ENCODE data around the gene CTDSP2. TPM values are rescaled to one million over a fixed set of nuclear protein-coding genes. Genes with fewer than 3 reads are reported as not detected.

Gene CTDSP2
- polyA plus RNA-seq, 1 of the 3 experiments (the other 2 are of a cell fraction) = 119 TPM

GRCh38 chr12:57780284-57780897, 66.1 kb downstream of the CTDSP2 start:
- Histone ChIP-seq H3K79me2 (ENCODE audit: insufficient read depth) (peaks cover 21% of the 10 kb centered on the region), H3K4me1 (ENCODE audit: control insufficient read depth in 1 of 2, insufficient read depth in 2 of 2, low read depth in 1 of 2, low read length in 1 of 2) (peaks cover 0 to 5% of the 10 kb centered on the region in 2 experiments; a peak in 1 of 4 replicates), H3F3A (replicated peaks; ENCODE audit: insufficient read depth) (peaks cover 18% of the 10 kb centered on the region), H3K4me3 (ENCODE audit: low read depth in 2 of 2, low read length in 1 of 2) (no peak overlapping the region), H3K9ac (no peak overlapping the region), H3K9me3 (no peaks in the 10 kb centered on the region), H3K36me3 (replicated peaks in 1 of 2; ENCODE audit: control insufficient read depth in 1 of 2, insufficient read depth in 2 of 2, low read length in 1 of 2) (peaks cover 7 to 14% of the 10 kb centered on the region in 2 experiments), H3K9me2 (no peaks in the 10 kb centered on the region), H4K20me1 (ENCODE audit: insufficient read depth) (no peaks in the 10 kb centered on the region), H3K4me2 (no peak overlapping the region), H3K27me3 (ENCODE audit: insufficient read depth) (no peaks in the 10 kb centered on the region), H3K27ac (ENCODE audit: low read depth in 2 of 2, low read length in 1 of 2) (no peak overlapping the region), H2AFZ (ENCODE audit: low read depth) (no peak overlapping the region)
- 93% methylated on average over 4 of the region's 4 CpGs for WGBS (ENCODE audit: low lambda C conversion rate)
- ChIA-PET CTCF (no interaction called here), POLR2A (no interaction called here)
- DNase-seq = no peak
- TF ChIP-seq MXI1 (IDR thresholded peaks at IDR 0.05; ENCODE audit: low read depth, low read length) (no peak), GABPA (IDR thresholded peaks at IDR 0.05; ENCODE audit: low read depth) (no peak), REST (IDR thresholded peaks at IDR 0.05; ENCODE audit: low read depth, low read length) (no peak), EP300 (IDR thresholded peaks at IDR 0.05; ENCODE audit: borderline replicate concordance in 1 of 2, low read depth in 1 of 2, low read length in 1 of 2) (no peak), TAF1 (IDR thresholded peaks at IDR 0.05; ENCODE audit: borderline replicate concordance, low read depth, low read length) (no peak), FOSL2 (IDR thresholded peaks at IDR 0.05; ENCODE audit: borderline replicate concordance, low read depth) (no peak), RFX5 (IDR thresholded peaks at IDR 0.05; ENCODE audit: low read length) (no peak), JUND (IDR thresholded peaks at IDR 0.05) (no peak), ELF1 (IDR thresholded peaks at IDR 0.05) (no peak), USF2 (IDR thresholded peaks at IDR 0.05; ENCODE audit: borderline replicate concordance, low read depth, low read length) (no peak), CHD2 (IDR thresholded peaks at IDR 0.05; ENCODE audit: low read length, partially characterized antibody) (no peak), SMC3 (IDR thresholded peaks at IDR 0.05; ENCODE audit: low read depth, low read length) (no peak), CTCF (IDR thresholded peaks at IDR 0.05) (no peak), FOXM1 (IDR thresholded peaks at IDR 0.05; ENCODE audit: low read depth) (no peak), POLR2AphosphoS5 (IDR thresholded peaks at IDR 0.05; ENCODE audit: low read depth, low read length) (no peak), RXRA (IDR thresholded peaks at IDR 0.05; ENCODE audit: borderline replicate concordance, low read depth) (no peak), FOXJ3 (CRISPR knock-in tag; IDR thresholded peaks at IDR 0.05) (no peak)
